NT2/D1 (cell line): ENCODE results near the gene BRMS1.

Source experiments
- SUZ12 ChIP-seq: IDR thresholded peaks from 2 replicates; pipeline ENCODE4 v1.6.1; 2011; ENCODE audit not compliant: insufficient read length, insufficient read depth; ENCODE audit errors: extremely low read depth
- YY1 ChIP-seq: IDR thresholded peaks from 2 replicates; pipeline ENCODE4 v1.6.1; 2011; ENCODE audit not compliant: insufficient read length, insufficient read depth
- ZNF274 ChIP-seq: IDR thresholded peaks from 2 replicates; pipeline ENCODE4 v1.6.1; 2011; ENCODE audit warnings: mild to moderate bottlenecking, low read depth, low read length

DNA sequence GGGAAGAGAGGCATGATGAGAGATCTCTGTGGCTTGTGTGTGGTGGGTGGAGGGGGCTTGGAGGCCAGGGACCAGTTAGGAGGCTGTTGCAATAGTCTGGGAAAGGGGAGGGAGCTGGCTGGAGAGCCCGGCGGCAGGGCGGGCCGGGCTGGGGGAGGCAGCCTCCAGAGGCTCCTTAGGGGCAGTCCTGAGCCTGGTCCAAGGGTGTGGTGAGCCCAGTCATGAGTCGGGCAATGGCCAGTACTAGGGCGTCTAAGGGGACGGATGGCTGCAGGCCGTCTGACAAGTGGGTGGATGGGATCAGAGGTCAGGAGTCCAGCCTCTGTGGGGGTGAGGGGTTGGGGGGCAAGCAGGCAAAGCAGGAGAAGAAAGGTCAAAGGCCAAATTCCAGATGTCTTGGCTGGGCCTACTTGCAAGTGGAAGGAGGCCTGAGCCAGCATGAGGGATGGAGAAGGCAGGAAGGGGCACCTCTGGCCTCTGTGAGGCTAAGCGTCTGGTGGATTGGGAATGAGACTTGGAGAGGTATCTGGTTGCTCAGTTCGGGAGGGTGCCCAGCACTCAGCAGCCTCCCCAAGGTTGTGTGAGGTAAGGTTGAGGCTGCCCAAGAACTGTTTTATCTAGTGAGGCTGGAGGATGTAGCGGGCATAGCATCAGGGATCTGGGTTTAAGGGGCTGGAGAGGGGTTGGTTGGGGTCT lies 22.0 kb downstream of the BRMS1 start:
- TF ChIP-seq YY1 = no peak
- TF ChIP-seq ZNF274 = no peak
- TF ChIP-seq SUZ12 = no peak
